Sigmoid colon (tissue), 3 donors: ENCODE results near the gene SMARCA2.

Source experiments
- CTCF ChIP-seq, 4 experiments: fragments of 450-650 bp in 3 of 4; fragments of 200-600 bp in 1 of 4; IDR thresholded peaks; one replicate each; pipeline ENCODE4 v1.5.1; 2016 to 2019; ENCODE audit warnings: antibody characterized with exemption in 4 of 4, mild to moderate bottlenecking in 3 of 4, moderate library complexity in 2 of 4
- POLR2A ChIP-seq, 2 donors: fragments of 450-650 bp; IDR thresholded peaks; one replicate each; pipeline ENCODE4 v1.6.1; 2016; ENCODE audit warnings: antibody characterized with exemption in 2 of 2, mild to moderate bottlenecking in 2 of 2, moderate library complexity in 2 of 2

DNA sequence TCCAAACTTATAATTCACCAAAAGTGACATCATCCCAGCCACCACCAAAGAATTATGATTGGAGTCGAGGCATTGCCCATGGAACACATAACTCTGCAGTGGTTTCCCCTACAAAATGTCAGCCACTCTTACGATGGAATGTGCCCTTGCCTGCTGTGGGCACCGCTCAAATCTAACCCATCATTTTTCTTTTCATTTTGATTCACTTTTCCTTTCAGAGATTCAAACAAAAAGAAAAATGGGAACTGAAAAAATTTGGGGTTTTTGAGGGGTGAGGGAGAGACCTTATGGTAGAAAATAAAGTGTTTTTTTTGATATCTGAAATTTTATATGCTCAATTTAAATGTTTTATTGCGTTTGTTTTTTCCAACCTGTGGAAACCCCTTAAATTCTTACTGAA lies 28.1 kb downstream of the SMARCA2 start:
- TF ChIP-seq CTCF (IDR thresholded peaks at IDR 0.05) (no peak), POLR2A (IDR thresholded peaks at IDR 0.05) (no peak)
